HG03571 (cell line): ENCODE results near the gene CDCA3.
"Not testable (repeated sequence)": the region's sequence is repeated elsewhere in the genome, so short reads cannot be mapped to it uniquely, and the experiment has no call there.

Source experiments
- ATAC-seq: cut with Tn5 transposase; IDR thresholded peaks from one replicate; pipeline ENCODE4 v1.9.1; 2021; ENCODE audit not compliant: unreplicated experiment

CDCA3 gene

GRCh38 chr12:6851153-6851920 lies at the start of gene CDCA3:
CDCA3 (minus strand) TSS chr12:6851286; CDS start chr12:6850952, 334 bp downstream.
- peak; percentile 47 for ATAC-seq

DNA sequence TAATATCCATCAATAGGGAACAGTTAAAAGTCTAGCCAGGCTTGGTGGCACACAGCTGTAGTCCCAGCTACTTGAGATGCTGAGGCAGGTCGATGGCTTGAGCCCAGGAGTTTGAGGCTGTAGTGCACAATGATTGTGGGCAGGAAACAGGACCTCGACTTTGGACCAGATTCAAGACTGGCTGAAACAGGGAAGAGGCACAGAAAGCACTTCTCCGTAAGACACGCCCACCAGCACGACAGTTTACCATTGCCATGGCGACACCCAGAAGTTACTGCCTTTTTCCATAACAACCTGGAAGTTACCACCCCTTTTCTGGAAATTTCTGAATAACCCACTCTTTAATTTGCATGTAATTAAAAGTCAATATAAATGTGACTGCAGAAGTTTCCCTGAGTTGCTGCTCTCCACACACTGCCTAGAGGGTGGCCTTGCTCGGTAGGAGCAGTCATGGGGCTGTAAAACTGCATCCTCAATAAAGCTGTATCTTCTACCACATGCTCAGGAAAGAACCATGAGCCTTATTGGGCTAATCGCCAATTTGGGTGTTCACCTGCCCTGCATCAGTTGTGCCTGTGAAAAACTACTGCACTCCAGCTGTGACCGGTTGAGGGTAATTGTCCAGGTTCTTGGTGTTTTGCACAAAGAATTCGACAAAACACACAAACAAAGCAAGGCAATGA lies 48.9 kb upstream of the CDCA3 start:
- ATAC-seq: no peak

GRCh38 chr12:6899427-6899826 lies 48.3 kb upstream of the CDCA3 start:
- no peak for ATAC-seq

- ATAC-seq: no peak
Measured at GRCh38 chr12:6896846-6897435, 45.9 kb upstream of the CDCA3 start.

DNA sequence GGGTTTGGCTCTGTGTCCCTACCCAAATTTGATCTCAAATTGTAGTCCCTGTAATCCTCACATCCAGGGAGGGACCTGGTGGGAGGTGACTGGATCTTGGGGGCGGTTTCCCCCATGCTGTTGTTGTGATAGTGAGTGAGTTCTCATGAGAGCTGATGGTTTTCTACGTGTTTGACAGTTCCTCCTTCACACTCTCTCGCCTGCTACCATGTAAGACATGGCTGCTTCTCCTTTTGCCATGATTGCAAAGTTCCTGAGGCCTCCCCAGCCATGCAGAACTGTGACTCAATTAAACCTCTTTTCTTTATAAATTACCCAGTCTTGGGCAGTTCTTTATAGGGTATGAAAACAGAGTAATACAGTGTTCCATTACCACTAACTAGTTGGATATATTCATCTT lies 43.2 kb upstream of the CDCA3 start:
- ATAC-seq: no peak

- not testable (repeated sequence) for ATAC-seq
Measured at GRCh38 chr12:6892683-6893082, 41.6 kb upstream of the CDCA3 start.

DNA sequence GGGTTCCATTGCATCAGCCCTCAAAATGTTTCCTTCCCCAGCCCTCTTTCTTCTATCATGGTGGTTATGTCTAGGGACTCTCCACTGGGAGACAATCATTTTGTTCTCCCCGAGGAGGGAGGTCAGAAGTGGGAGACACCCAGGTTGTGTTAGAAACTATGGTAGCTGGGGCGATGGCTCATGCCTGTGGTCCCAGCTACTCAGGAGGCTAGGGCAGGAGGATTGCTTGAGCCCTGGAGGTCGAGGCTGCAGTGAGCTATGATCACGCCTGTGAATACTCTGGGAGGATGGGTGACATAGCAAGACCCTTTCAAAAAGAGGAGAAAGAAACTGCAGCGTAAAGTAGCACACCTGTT lies 40.5 kb upstream of the CDCA3 start:
- ATAC-seq: no peak

GRCh38 chr12:6890789-6891645 lies 39.9 kb upstream of the CDCA3 start:
- peak; percentile 95 for ATAC-seq

GRCh38 chr12:6889775-6890573 lies 38.9 kb upstream of the CDCA3 start:
- not testable (repeated sequence) for ATAC-seq

DNA sequence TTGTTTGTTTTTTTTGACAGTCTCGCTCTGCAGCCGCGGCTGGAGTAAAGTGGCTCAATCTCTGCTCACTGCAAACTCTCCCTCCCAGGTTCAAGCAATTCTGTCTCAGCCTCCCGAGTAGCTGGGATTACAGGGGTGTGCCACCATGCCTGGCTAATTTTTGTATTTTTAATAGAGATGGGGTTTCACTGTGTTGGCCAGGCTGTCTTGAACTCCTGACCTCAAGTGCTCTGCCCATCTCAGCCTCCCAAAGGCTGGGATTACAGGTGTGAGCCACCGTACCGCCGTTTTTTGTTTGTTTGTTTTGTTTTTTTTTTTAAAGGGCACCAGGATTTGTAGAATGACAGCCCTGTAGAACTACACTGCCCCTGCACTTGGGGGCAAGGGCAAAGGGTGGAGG lies 37.7 kb upstream of the CDCA3 start:
- not testable (repeated sequence) for ATAC-seq

DNA sequence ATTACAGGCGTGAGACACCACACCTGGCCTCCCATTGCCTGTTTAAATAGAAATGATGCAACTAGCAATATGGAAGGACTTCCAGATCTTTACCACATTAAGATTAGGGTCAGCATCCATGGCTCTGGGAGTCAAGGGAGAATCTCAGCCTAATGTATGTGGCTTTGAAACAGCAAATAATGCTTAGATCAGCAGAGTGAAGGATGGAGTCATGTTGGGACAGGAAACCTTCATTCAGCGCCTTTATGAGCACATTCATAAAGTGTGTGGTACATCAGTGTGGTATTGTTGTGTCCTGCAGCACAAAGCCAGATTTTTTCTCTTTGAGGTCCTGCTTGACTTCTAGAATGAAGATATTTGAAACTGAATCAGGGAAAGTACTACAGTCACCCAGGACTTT lies 37.3 kb upstream of the CDCA3 start:
- no peak for ATAC-seq

DNA sequence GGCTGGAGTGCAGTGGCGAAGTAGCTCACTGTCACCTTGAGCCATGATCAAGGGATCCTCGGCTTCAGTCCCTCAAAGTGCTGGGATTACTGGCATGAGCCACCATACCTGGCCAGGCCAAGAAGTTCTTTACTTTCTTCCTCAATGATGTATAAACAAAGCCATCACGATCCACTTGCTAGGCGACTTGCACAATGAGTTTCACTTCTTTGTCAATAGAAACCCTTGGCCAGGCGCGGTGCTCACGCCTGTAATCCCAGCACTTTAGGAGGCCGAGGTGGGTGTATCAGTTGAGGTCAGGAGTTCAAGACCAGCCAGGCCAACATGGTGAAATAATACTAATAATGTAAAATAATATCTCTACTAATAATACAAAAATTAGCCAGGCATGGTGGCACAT lies 36.4 kb upstream of the CDCA3 start:
- no peak for ATAC-seq

DNA sequence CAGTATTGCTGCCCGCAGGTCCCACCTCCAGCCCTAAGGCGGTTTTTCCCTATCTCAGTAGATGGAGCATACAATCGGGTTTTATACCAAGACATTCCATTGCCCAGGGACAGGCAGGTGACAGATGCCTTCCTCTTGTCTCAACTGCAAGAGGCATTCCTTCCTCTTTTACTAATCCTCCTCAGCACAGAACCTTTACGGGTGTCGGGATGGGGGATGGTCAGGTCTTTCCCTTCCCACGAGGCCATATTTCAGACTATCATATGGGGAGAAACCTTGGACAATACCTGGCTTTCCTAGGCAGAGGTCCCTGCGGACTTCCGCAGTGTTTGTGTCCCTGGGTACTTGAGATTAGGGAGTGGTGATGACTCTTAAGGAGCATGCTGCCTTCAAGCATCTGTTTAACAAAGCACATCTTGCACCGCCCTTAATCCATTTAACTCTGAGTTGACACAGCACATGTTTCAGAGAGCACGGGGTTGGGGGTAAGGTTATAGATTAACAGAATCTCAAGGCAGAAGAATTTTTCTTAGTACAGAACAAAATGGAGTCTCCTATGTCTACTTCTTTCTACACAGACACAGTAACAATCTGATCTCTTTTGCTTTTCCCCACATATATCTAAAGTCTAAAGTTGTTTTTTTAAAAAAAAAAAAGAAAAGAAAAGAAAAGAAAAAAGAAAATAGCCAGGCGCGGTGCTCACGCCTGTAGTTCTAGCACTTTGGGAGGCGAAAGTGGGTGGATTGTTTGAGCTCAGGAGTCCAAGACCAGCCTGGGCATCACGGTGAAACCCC lies 35.3 kb upstream of the CDCA3 start:
- not testable (repeated sequence) for ATAC-seq

- ATAC-seq: no peak
Measured at GRCh38 chr12:6884539-6884938, 33.5 kb upstream of the CDCA3 start.

DNA sequence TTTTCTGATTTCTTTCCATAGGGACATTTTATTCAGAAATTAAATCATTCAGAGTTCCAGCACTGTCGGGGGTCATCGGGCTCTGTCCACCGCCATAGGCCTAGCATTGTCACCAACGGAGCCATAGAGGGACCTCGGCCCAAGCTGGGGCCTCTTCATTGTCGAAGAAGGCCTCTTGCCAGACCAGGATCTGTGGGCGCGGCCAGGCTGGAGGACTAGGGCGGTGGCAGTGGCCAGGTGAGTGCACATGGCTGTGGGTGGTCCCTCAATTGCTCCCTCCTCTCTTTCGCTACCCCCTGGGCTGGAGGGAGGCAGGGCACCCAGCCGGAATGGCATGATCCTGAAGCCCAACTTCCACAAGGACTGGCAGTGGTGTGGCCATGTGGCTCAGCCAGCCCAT lies 32.6 kb upstream of the CDCA3 start:
- ATAC-seq: no peak

- ATAC-seq: no peak
Measured at GRCh38 chr12:6883252-6883651, 32.2 kb upstream of the CDCA3 start.

- not testable (repeated sequence) for ATAC-seq
Measured at GRCh38 chr12:6879824-6880223, 28.7 kb upstream of the CDCA3 start.

DNA sequence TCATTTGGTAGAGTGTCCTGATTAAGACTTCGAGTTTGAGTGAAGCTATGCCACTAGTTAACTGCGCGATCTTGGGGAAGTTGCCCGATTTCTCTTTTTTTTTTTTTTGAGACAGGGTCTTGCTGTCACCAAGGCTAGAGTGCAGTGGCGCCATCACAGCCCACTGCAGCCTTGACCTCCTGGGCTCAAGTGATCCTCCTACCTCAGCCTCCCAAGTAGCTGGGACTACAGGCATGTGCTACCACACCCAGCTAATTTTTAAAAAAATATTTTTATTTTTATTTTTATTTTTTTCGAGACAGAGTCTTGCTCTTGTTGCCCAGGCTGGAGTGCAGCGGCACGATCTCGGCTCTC lies 22.9 kb upstream of the CDCA3 start:
- not testable (repeated sequence) for ATAC-seq

DNA sequence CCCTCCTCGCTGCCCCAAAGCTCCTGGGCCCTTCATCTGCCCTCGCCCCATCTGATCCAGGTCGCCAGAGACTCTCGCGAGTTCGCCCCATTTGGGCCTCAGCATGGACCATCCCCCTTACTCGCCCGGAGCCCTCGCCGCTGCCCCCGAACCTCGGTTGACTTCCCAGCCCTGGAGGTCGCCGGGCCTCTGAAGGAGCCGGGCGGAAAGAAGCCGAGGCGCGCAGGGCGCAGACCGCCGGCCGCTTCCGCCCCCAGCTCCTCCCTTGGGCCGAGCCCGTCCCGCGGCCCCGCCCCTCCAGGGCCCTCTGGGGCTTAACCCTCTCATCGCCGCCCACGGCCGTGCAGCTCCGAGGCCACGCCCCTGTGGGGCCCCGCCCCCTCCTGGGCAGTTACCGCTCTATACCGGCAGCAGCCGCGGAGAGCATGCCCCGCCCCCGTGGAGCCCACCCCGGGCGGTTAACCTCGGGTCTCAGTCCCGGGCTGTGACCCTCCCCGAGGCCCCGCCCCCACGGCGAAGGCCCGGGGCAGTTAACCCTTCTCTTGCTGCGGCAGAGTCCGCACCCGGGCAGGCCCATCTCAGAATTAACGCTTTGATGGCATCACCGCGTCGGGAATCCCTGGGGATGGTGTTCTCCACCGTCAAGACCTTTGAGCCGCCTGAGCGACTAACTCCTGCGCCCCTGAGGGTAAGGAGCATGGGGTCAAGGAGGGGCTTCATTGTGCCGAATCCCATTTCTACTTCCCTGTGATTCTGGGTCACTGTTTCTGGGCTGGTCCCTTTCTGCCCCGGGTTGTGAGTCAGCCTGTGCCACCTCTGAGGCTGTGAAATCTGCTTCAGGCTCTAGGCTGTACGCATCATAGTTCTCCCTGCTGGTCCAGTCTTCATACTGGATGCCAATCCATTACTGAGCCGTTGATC lies 22.3 kb upstream of the CDCA3 start, which contains the start of gene SPSB2:
SPSB2 (minus strand) TSS at position 210 of the 921 bp plus-strand sequence. CDS start 402 bp downstream, outside the sequence.
- peak; percentile 63 for ATAC-seq
